NCI-H2171 (cell line): ENCODE results near the gene CKAP2.
A peak's percentile ranks its signal among the peaks of the same experiment; 100 is the strongest.
"Not testable (repeated sequence)": the region's sequence is repeated elsewhere in the genome, so short reads cannot be mapped to it uniquely, and the experiment has no call there.

Experiments used
- DNase-seq: peaks from one replicate; lab custom pipeline; 2025; lab: John Stamatoyannopoulos, UW

CKAP2 gene, protein sequence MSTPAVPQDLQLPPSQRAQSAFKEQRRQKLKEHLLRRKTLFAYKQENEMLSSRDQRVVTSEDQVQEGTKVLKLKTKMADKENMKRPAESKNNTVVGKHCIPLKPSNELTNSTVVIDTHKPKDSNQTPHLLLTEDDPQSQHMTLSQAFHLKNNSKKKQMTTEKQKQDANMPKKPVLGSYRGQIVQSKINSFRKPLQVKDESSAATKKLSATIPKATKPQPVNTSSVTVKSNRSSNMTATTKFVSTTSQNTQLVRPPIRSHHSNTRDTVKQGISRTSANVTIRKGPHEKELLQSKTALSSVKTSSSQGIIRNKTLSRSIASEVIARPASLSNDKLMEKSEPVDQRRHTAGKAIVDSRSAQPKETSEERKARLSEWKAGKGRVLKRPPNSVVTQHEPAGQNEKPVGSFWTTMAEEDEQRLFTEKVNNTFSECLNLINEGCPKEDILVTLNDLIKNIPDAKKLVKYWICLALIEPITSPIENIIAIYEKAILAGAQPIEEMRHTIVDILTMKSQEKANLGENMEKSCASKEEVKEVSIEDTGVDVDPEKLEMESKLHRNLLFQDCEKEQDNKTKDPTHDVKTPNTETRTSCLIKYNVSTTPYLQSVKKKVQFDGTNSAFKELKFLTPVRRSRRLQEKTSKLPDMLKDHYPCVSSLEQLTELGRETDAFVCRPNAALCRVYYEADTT

GRCh38 chr13:52454820-52455676 lies at the start of gene CKAP2:
TSS of gene CKAP2 (plus strand) at chr13:52455478. CDS start at chr13:52455557, 79 bp downstream.
- DNase-seq: peak; percentile 94

DNA sequence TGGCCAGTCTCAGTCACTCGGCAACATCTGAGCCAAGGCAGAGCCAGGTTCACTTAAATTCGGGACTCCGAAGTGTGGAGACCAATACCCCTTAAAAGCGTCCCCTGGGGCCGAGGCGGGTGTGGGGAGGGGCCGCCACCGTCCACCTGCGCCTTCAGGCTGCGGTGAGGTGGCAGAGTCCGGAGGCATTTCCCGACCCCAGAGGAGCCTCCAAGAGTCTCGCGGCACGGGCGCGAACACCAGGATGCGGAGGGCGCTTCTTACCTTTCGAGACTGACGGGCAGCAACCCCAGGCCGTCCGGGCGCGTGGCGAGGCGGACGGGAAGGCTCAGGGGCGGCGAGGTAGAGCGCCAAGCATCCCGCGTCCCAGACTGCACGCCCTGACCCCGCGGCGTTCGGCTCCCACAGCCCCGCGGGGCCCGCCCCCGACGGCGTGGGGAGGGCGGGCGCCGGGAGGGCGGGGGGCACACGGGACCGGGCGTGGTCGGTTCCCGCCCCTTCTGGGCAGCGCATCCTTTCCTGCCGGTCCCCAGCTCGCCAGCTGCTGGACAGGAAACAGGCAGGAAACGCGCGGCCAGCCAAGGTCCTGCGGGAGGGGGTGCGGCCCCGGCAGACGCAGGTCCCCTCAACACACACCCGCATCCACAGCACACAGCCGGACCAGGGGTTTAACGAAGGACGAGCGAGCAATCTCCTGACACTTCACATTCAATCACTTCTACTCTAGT lies 49.3 kb upstream of the CKAP2 start, which contains the start of gene THSD1:
TSS of gene THSD1 (minus strand) at position 406 of the 728 bp plus-strand sequence. CDS start 3,572 bp downstream, outside the sequence.
- DNase-seq: no peak

- no peak for DNase-seq
Observed at GRCh38 chr13:52406629-52407028, 48.6 kb upstream of the CKAP2 start.

GRCh38 chr13:52407436-52407835 lies 47.8 kb upstream of the CKAP2 start:
- DNase-seq: not testable (repeated sequence)

DNA sequence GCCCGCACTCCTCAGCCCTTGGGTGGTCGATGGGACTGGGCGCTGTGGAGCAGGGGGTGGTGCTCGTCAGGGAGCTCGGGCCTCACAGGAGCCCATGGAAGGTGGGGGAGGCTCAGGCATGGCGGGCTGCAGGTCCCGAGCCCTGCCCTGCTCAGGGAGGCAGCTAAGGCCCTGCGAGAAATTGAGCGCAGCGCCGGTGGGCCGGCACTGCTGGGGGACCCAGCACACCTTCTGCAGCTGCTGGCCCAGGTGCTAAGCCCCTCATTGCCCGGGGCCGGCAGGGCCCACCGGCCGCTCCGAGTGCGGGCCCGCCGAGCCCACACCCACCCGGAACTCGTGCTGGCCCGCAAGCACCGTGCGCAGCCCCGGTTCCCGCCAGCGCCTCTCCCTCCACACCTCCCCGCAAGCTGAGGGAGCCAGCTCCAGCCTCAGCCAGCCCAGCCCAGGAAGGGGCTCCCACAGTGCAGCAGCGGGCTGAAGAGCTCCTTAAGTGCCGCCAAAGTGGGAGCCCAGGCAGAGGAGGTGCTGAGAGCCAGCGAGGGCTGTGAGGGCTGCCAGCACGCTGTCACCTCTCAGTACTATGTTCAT lies 47.1 kb upstream of the CKAP2 start:
- not testable (repeated sequence) for DNase-seq

DNA sequence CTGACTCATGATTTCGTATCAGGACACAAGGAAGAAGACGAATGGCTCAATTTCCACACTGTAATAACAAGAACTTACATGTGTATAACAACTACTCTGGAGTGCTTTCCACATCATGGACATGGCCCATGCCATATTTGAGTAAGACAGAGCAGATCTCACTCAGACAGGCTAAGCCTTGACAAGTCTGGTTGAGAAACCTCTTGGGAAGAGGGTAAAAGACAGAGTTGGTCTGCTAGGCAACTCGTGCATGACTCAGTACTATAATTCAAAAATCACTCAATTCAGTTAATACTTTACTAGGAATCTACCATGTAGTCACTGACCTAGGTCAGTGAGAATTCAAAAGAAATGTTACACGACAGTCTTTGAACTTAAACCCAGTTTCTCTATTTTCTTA lies 43.6 kb upstream of the CKAP2 start:
- no peak for DNase-seq

GRCh38 chr13:52412128-52412527 lies 43.1 kb upstream of the CKAP2 start:
- no peak for DNase-seq

DNA sequence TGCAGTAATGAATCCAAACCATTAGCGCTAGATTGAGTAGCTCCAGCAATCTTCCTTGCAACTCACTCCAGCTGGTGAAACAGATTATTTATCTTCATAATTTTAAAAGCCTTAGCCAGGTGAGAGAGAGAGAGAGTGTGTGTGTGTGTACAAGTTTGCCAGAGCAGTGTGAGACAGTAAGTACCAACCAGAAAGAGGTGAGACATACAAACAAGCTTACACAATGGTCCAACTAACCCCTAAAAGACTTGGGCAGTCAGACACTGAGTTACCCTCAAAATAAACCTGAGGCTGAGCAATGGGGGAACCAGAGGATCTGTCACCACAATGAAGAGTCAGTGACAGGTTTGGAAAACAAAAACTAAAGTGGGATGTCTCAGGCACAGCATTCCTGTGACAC lies 41.2 kb upstream of the CKAP2 start:
- no peak for DNase-seq

GRCh38 chr13:52414963-52415362 lies 40.3 kb upstream of the CKAP2 start:
- no peak for DNase-seq

DNA sequence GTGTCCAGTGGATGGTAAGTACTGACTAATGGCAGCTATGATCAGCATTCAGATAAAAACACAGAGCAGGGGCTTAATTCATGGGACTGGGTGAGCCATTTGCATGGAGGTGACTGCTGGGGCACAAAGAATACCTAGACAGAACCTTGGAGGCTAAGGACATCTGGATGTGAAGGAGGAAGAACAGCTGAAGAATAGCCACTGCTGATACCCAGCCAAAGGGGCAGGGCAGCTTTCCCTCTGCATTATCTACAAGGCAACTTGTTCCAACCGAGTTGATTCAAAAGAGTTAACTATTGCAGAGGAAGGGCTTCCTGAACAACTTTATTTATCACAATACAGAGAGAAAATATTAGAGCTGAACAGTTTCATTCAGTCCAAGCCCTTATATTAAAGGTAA lies 36.2 kb upstream of the CKAP2 start:
- no peak for DNase-seq

GRCh38 chr13:52421216-52421615 lies 34.1 kb upstream of the CKAP2 start:
- no peak for DNase-seq

- no peak for DNase-seq
Observed at GRCh38 chr13:52428295-52428694, 27.0 kb upstream of the CKAP2 start.

GRCh38 chr13:52432456-52432855 lies 22.8 kb upstream of the CKAP2 start:
- no peak for DNase-seq

- no peak for DNase-seq
Observed at GRCh38 chr13:52446265-52446664, 9.0 kb upstream of the CKAP2 start.

GRCh38 chr13:52447354-52447753 lies 7.9 kb upstream of the CKAP2 start:
- DNase-seq: no peak

DNA sequence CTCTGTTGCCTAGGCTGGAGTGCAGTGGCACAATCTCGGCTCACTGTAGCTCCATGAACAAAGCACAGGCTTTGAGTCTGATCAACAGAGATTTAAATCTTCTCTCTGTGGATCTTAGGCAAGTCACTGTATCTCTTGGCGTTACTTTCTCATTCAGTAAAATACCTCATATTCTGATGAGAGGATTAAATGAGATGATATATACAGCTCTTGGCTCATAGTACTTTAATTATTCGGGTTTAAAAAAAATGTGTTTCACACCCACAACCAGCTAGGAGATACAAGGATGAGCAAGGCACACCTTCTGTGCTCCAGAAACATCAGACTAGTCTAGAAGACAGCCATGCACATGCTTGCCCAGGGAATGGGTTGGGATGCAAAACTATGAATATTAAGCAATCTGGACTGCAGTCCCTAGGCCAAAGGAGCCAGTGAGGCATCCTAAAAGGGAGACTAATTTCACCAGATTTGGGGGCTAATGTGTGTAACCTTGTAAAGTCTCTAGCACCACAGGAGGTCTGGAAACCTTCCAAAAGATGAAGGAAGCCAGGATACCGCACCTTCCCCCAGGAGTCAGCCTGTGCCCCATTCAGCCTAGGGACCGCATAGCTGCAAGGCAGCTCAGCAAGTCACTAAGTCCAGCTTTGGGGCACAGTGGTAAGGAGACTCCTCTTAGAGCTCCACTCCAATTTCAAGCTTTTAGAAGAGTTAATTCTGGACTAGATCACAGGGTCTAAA lies 7.3 kb upstream of the CKAP2 start:
- DNase-seq: no peak

- no peak for DNase-seq
Observed at GRCh38 chr13:52449331-52450011, 5.8 kb upstream of the CKAP2 start.

- DNase-seq: peak; percentile 93
Observed at GRCh38 chr13:52450012-52450792, 5.1 kb upstream of the CKAP2 start, which contains the start of gene VPS36. TSS of gene VPS36 (minus strand) at chr13:52450634. CDS start at chr13:52450594, 40 bp downstream.

DNA sequence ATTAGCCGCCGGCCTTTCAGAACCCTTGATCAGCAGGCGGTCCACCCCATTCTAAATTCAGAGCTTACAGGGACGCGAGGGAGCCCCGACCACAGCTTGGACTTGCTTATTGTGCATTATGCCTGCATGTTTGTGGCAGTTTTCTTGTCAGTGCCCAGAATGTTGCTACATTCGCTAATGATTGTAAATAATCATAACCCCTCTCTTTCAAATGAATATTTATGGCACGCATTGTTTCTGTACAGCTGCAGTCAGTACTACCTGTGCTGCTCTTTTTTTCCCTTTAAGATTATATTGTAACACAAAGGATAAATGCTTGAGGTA lies 4.5 kb upstream of the CKAP2 start:
- DNase-seq: no peak
